Limb (tissue), 2 donors: ENCODE results near the gene GOLGA6L22.
A peak's percentile ranks its signal among the peaks of the same experiment; 100 is the strongest.
"Not testable (repeated sequence)": the region's sequence is repeated elsewhere in the genome, so short reads cannot be mapped to it uniquely, and the experiment has no call there.

ENCODE experiments used
- DNase-seq, 2 donors: peaks; one replicate each; pipeline ENCODE4 v3.0.0-alpha.2; 2016; ENCODE audit errors: extremely low spot score in 2 of 2

GOLGA6L22 gene

GRCh38 chr15:22458603-22459002 is at the start of gene GOLGA6L22:
Gene GOLGA6L22, plus strand, starts transcription at chr15:22458903. Its CDS starts 91 bp downstream, at chr15:22458994.
- DNase-seq = not testable (repeated sequence)

GRCh38 chr15:22417288-22417687 is 41.4 kb upstream of the GOLGA6L22 start:
- DNase-seq = not testable (repeated sequence)

GRCh38 chr15:22417795-22418194 is 40.9 kb upstream of the GOLGA6L22 start:
- not testable (repeated sequence) for DNase-seq

GRCh38 chr15:22418212-22418611 is 40.5 kb upstream of the GOLGA6L22 start:
- DNase-seq = not testable (repeated sequence)

- DNase-seq = not testable (repeated sequence)
These were observed 40.0 kb upstream of the GOLGA6L22 start for GRCh38 chr15:22418666-22419065.

- DNase-seq = not testable (repeated sequence)
These were observed 38.4 kb upstream of the GOLGA6L22 start for GRCh38 chr15:22420340-22420739.

- not testable (repeated sequence) for DNase-seq
These were observed 29.3 kb upstream of the GOLGA6L22 start for GRCh38 chr15:22429426-22429825.

GRCh38 chr15:22431687-22432086 is 27.0 kb upstream of the GOLGA6L22 start:
- not testable (repeated sequence) for DNase-seq

- DNase-seq = peak; percentile 21 to 49
These were observed 35.9 kb downstream of the GOLGA6L22 start for GRCh38 chr15:22494490-22495113.

GRCh38 chr15:22497200-22497599 is 38.5 kb downstream of the GOLGA6L22 start:
- DNase-seq = not testable (repeated sequence)

GRCh38 chr15:22498220-22498925 is 39.7 kb downstream of the GOLGA6L22 start:
- not testable (repeated sequence) for DNase-seq

GRCh38 chr15:22502272-22502671 is 43.6 kb downstream of the GOLGA6L22 start:
- not testable (repeated sequence) for DNase-seq

- not testable (repeated sequence) for DNase-seq
These were observed 48.3 kb downstream of the GOLGA6L22 start for GRCh38 chr15:22506959-22507358.

GRCh38 chr15:22516140-22516539 is 57.4 kb downstream of the GOLGA6L22 start:
- not testable (repeated sequence) for DNase-seq
